ENCODE data around the gene TMEM184C. TPM values are rescaled to one million over a fixed set of nuclear protein-coding genes. Genes with fewer than 3 reads are reported as not detected.

The TMEM184C gene
- polyA plus RNA-seq (2013, experiment 1 of 2), result 19.3 TPM
- 22.3 TPM for polyA plus RNA-seq (2013, experiment 2 of 2)

GRCh38 chr4:147617173-147617840 is at the start of gene TMEM184C:
TSS of gene TMEM184C (plus strand) at chr4:147617397. CDS start at chr4:147617957, 560 bp downstream.
- H3K4me1 ChIP-seq (ENCODE audit: insufficient read depth, low read length), result peaks cover 14% of the 10 kb centered on the region; the same call in 1 of the 2 replicates
- peak within 1 kb of the TSS; percentile 80; the same call in 1 of the 2 replicates for H3K27ac ChIP-seq (ENCODE audit: low read depth, low read length)
- H3K27me3 ChIP-seq (ENCODE audit: insufficient read depth, low read length), result peaks cover 3% of the 10 kb centered on the region; the same call in 1 of the 2 replicates
- peak within 1 kb of the TSS; percentile 77 for H3K9ac ChIP-seq (ENCODE audit: low read depth, low read length)
- H3K4me3 ChIP-seq (ENCODE audit: low read length), result peak within 1 kb of the TSS; percentile 92
- WGBS, result under 1% methylated on average over 37 of the region's 37 CpGs
- no peaks in the 10 kb centered on the region for H3K9me3 ChIP-seq (ENCODE audit: insufficient read depth, low read depth, low read length)
- peaks cover 18% of the 10 kb centered on the region; the same call in 1 of the 2 replicates for H3K36me3 ChIP-seq (ENCODE audit: insufficient read depth, low read length)

- Histone ChIP-seq H3K27me3 (ENCODE audit: insufficient read depth, low read length) (no peaks in the 10 kb centered on the region), H3K9me3 (ENCODE audit: insufficient read depth, low read depth, low read length) (no peaks in the 10 kb centered on the region), H3K4me3 (ENCODE audit: low read length) (no peak overlapping the region), H3K27ac (ENCODE audit: low read depth, low read length) (no peak overlapping the region), H3K36me3 (ENCODE audit: insufficient read depth, low read length) (no peaks in the 10 kb centered on the region), H3K9ac (ENCODE audit: low read depth, low read length) (no peak overlapping the region), H3K4me1 (ENCODE audit: insufficient read depth, low read length) (0 out of 2 replicates have a peak, but pooled peaks cover 5% of the 10 kb centered on the region)
- WGBS, result 93% methylated on average over 4 of the region's 4 CpGs
Observed at GRCh38 chr4:147570616-147571015, 46.6 kb upstream of the TMEM184C start.

- Histone ChIP-seq H3K27me3 (ENCODE audit: insufficient read depth, low read length) (no peaks in the 10 kb centered on the region), H3K9me3 (ENCODE audit: insufficient read depth, low read depth, low read length) (no peaks in the 10 kb centered on the region), H3K9ac (ENCODE audit: low read depth, low read length) (no peak overlapping the region), H3K4me3 (ENCODE audit: low read length) (no peak overlapping the region), H3K27ac (ENCODE audit: low read depth, low read length) (no peak overlapping the region), H3K4me1 (ENCODE audit: insufficient read depth, low read length) (0 out of 2 replicates have a peak, but pooled peaks cover 5% of the 10 kb centered on the region), H3K36me3 (ENCODE audit: insufficient read depth, low read length) (no peaks in the 10 kb centered on the region)
- 80% methylated on average over 4 of the region's 5 CpGs for WGBS
Observed at GRCh38 chr4:147571036-147571770, 46.0 kb upstream of the TMEM184C start.

GRCh38 chr4:147576084-147576483 is 41.1 kb upstream of the TMEM184C start:
- H3K27me3 ChIP-seq (ENCODE audit: insufficient read depth, low read length), result no peaks in the 10 kb centered on the region
- H3K4me1 ChIP-seq (ENCODE audit: insufficient read depth, low read length), result no peaks in the 10 kb centered on the region
- H3K4me3 ChIP-seq (ENCODE audit: low read length), result no peak overlapping the region
- no peak overlapping the region for H3K9ac ChIP-seq (ENCODE audit: low read depth, low read length)
- 98% methylated on average over 3 of the region's 3 CpGs for WGBS
- no peak overlapping the region for H3K27ac ChIP-seq (ENCODE audit: low read depth, low read length)
- no peaks in the 10 kb centered on the region for H3K36me3 ChIP-seq (ENCODE audit: insufficient read depth, low read length)
- no peaks in the 10 kb centered on the region for H3K9me3 ChIP-seq (ENCODE audit: insufficient read depth, low read depth, low read length)

GRCh38 chr4:147578051-147578476 is 39.1 kb upstream of the TMEM184C start:
- no peak overlapping the region for H3K9ac ChIP-seq (ENCODE audit: low read depth, low read length)
- H3K4me1 ChIP-seq (ENCODE audit: insufficient read depth, low read length), result no peaks in the 10 kb centered on the region
- H3K27ac ChIP-seq (ENCODE audit: low read depth, low read length), result no peak overlapping the region
- H3K27me3 ChIP-seq (ENCODE audit: insufficient read depth, low read length), result no peaks in the 10 kb centered on the region
- WGBS, result 80% methylated on average over 6 of the region's 6 CpGs
- no peaks in the 10 kb centered on the region for H3K36me3 ChIP-seq (ENCODE audit: insufficient read depth, low read length)
- H3K9me3 ChIP-seq (ENCODE audit: insufficient read depth, low read depth, low read length), result no peaks in the 10 kb centered on the region
- H3K4me3 ChIP-seq (ENCODE audit: low read length), result no peak overlapping the region

GRCh38 chr4:147578593-147578992 is 38.6 kb upstream of the TMEM184C start:
- Histone ChIP-seq H3K27ac (ENCODE audit: low read depth, low read length) (no peak overlapping the region), H3K9me3 (ENCODE audit: insufficient read depth, low read depth, low read length) (no peaks in the 10 kb centered on the region), H3K4me3 (ENCODE audit: low read length) (no peak overlapping the region), H3K9ac (ENCODE audit: low read depth, low read length) (no peak overlapping the region), H3K4me1 (ENCODE audit: insufficient read depth, low read length) (no peaks in the 10 kb centered on the region), H3K27me3 (ENCODE audit: insufficient read depth, low read length) (no peaks in the 10 kb centered on the region), H3K36me3 (ENCODE audit: insufficient read depth, low read length) (no peaks in the 10 kb centered on the region)
- WGBS, result 81% methylated on average over 2 of the region's 3 CpGs

GRCh38 chr4:147580396-147580795 is 36.8 kb upstream of the TMEM184C start:
- WGBS, result 64% methylated on average over 1 of the region's 1 CpG
- Histone ChIP-seq H3K9me3 (ENCODE audit: insufficient read depth, low read depth, low read length) (0 out of 2 replicates have a peak, but pooled peaks cover 2% of the 10 kb centered on the region), H3K27ac (ENCODE audit: low read depth, low read length) (no peak overlapping the region), H3K36me3 (ENCODE audit: insufficient read depth, low read length) (no peaks in the 10 kb centered on the region), H3K4me3 (ENCODE audit: low read length) (no peak overlapping the region), H3K4me1 (ENCODE audit: insufficient read depth, low read length) (no peaks in the 10 kb centered on the region), H3K27me3 (ENCODE audit: insufficient read depth, low read length) (no peaks in the 10 kb centered on the region), H3K9ac (ENCODE audit: low read depth, low read length) (no peak overlapping the region)

GRCh38 chr4:147581606-147582350 is 35.4 kb upstream of the TMEM184C start:
- no peak overlapping the region for H3K27ac ChIP-seq (ENCODE audit: low read depth, low read length)
- WGBS, result 94% methylated on average over 5 of the region's 6 CpGs

GRCh38 chr4:147582386-147583060 is 34.7 kb upstream of the TMEM184C start:
- Histone ChIP-seq H3K4me1 (ENCODE audit: insufficient read depth, low read length) (no peaks in the 10 kb centered on the region), H3K27me3 (ENCODE audit: insufficient read depth, low read length) (no peaks in the 10 kb centered on the region), H3K9ac (ENCODE audit: low read depth, low read length) (no peak overlapping the region), H3K4me3 (ENCODE audit: low read length) (no peak overlapping the region), H3K36me3 (ENCODE audit: insufficient read depth, low read length) (no peaks in the 10 kb centered on the region), H3K9me3 (ENCODE audit: insufficient read depth, low read depth, low read length) (0 out of 2 replicates have a peak, but pooled peaks cover 5% of the 10 kb centered on the region), H3K27ac (ENCODE audit: low read depth, low read length) (no peak overlapping the region)

More at GRCh38 chr4:147581606-147582350, 35.4 kb upstream of the TMEM184C start:
- Histone ChIP-seq H3K9me3 (ENCODE audit: insufficient read depth, low read depth, low read length) (0 out of 2 replicates have a peak, but pooled peaks cover 5% of the 10 kb centered on the region), H3K27me3 (ENCODE audit: insufficient read depth, low read length) (no peaks in the 10 kb centered on the region), H3K9ac (ENCODE audit: low read depth, low read length) (no peak overlapping the region), H3K4me3 (ENCODE audit: low read length) (no peak overlapping the region), H3K36me3 (ENCODE audit: insufficient read depth, low read length) (no peaks in the 10 kb centered on the region), H3K4me1 (ENCODE audit: insufficient read depth, low read length) (no peaks in the 10 kb centered on the region)

- H3K27me3 ChIP-seq (ENCODE audit: insufficient read depth, low read length), result no peaks in the 10 kb centered on the region
- H3K9ac ChIP-seq (ENCODE audit: low read depth, low read length), result no peak overlapping the region
- WGBS, result 90% methylated on average over 1 of the region's 1 CpG
- no peaks in the 10 kb centered on the region for H3K36me3 ChIP-seq (ENCODE audit: insufficient read depth, low read length)
- H3K27ac ChIP-seq (ENCODE audit: low read depth, low read length), result no peak overlapping the region
- no peak overlapping the region for H3K4me3 ChIP-seq (ENCODE audit: low read length)
- peaks cover 8% of the 10 kb centered on the region for H3K4me1 ChIP-seq (ENCODE audit: insufficient read depth, low read length)
- 0 out of 2 replicates have a peak, but pooled peaks cover 5% of the 10 kb centered on the region for H3K9me3 ChIP-seq (ENCODE audit: insufficient read depth, low read depth, low read length)
Observed at GRCh38 chr4:147583876-147584275, 33.3 kb upstream of the TMEM184C start.
